Osteoblast (primary cell): ENCODE data around the gene TNFSF18. TPM values are rescaled to one million over a fixed set of nuclear protein-coding genes. Genes with fewer than 3 reads are reported as not detected.

Experiments used
- DNase-seq: peaks from one replicate; pipeline ENCODE4 v3.0.0; 2011; ENCODE audit warnings: low spot score, mixed read lengths; ENCODE audit not compliant: insufficient read length; ENCODE audit errors: missing footprints
- H2AFZ ChIP-seq: 2 replicates; pipeline ENCODE4 v1.6.0; 2011; ENCODE audit warnings: mild to moderate bottlenecking, low read length
- H3K27ac ChIP-seq: 2 replicates; pipeline ENCODE4 v1.5.1; 2011; ENCODE audit warnings: mild to moderate bottlenecking, low read depth, low read length, moderate library complexity
- H3K27me3 ChIP-seq: 2 replicates; pipeline ENCODE4 v1.6.0; 2012; ENCODE audit warnings: mild to moderate bottlenecking, control low read depth, inconsistent platforms, low read length, moderate library complexity; ENCODE audit not compliant: insufficient read depth
- H3K36me3 ChIP-seq: 2 replicates; pipeline ENCODE4 v1.5.1; 2011; ENCODE audit warnings: mild to moderate bottlenecking, low read length, control low read depth, moderate library complexity; ENCODE audit not compliant: insufficient read depth
- H3K4me1 ChIP-seq: 2 replicates; pipeline ENCODE4 v1.5.1; 2011; ENCODE audit warnings: mild to moderate bottlenecking, low read length, control low read depth, moderate library complexity; ENCODE audit not compliant: insufficient read depth
- H3K4me2 ChIP-seq: 2 replicates; pipeline ENCODE4 v1.6.0; 2011; ENCODE audit warnings: mild to moderate bottlenecking, low read length; ENCODE audit not compliant: insufficient read depth
- H3K4me3 ChIP-seq: fragments of 200-600 bp; sonication (generic); 3 replicates; pipeline ENCODE4 v1.5.1; 2012; ENCODE audit warnings: mild to moderate bottlenecking, low read length, inconsistent platforms; ENCODE audit not compliant: insufficient read depth
- H3K79me2 ChIP-seq: 2 replicates; pipeline ENCODE4 v1.6.0; 2012; ENCODE audit warnings: mild to moderate bottlenecking, low read length, control low read depth, inconsistent platforms; ENCODE audit not compliant: insufficient read depth
- H3K9me3 ChIP-seq: 2 replicates; pipeline ENCODE4 v1.5.1; 2011; ENCODE audit warnings: low read depth, low read length, control low read depth
- H4K20me1 ChIP-seq: 2 replicates; pipeline ENCODE4 v1.6.0; 2012; ENCODE audit warnings: mild to moderate bottlenecking, low read length, control low read depth; ENCODE audit not compliant: insufficient read depth
- total RNA-seq: library from RNA; depleted of rRNA; stranded (reverse); fragments of >200 nt; gene quantifications from 2 replicates; pipeline ENCODE4 v1.2.3, GENCODE V29; 2012
- TF ChIP-seq, protein P1 (sequence below): IDR thresholded peaks from 2 replicates; pipeline ENCODE4 v1.5.1; 2011; ENCODE audit warnings: mild to moderate bottlenecking, low read depth, low read length, moderate library complexity; ENCODE audit errors: extremely low read depth

TNFSF18 gene
- total RNA-seq, 1 donor = 0.36 TPM

- TF ChIP-seq, protein P1, sequence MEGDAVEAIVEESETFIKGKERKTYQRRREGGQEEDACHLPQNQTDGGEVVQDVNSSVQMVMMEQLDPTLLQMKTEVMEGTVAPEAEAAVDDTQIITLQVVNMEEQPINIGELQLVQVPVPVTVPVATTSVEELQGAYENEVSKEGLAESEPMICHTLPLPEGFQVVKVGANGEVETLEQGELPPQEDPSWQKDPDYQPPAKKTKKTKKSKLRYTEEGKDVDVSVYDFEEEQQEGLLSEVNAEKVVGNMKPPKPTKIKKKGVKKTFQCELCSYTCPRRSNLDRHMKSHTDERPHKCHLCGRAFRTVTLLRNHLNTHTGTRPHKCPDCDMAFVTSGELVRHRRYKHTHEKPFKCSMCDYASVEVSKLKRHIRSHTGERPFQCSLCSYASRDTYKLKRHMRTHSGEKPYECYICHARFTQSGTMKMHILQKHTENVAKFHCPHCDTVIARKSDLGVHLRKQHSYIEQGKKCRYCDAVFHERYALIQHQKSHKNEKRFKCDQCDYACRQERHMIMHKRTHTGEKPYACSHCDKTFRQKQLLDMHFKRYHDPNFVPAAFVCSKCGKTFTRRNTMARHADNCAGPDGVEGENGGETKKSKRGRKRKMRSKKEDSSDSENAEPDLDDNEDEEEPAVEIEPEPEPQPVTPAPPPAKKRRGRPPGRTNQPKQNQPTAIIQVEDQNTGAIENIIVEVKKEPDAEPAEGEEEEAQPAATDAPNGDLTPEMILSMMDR = no peak
- Histone ChIP-seq H3K9me3 (no peaks in the 10 kb centered on the region), H3K27me3 (no peaks in the 10 kb centered on the region), H3K27ac (no peak overlapping the region), H3K4me1 (no peaks in the 10 kb centered on the region), H3K4me3 (no peak overlapping the region), H4K20me1 (no peaks in the 10 kb centered on the region), H3K79me2 (no peaks in the 10 kb centered on the region), H3K4me2 (no peak overlapping the region), H2AFZ (no peak overlapping the region), H3K36me3 (no peaks in the 10 kb centered on the region)
- DNase-seq = no peak
These were observed 34.3 kb downstream of the TNFSF18 start for GRCh38 chr1:173016419-173016818.

- DNase-seq = no peak
- no peaks in the 10 kb centered on the region for H3K9me3 ChIP-seq
- no peaks in the 10 kb centered on the region for H3K27me3 ChIP-seq
- no peaks in the 10 kb centered on the region for H4K20me1 ChIP-seq
- H3K36me3 ChIP-seq = no peaks in the 10 kb centered on the region
- H3K4me1 ChIP-seq = no peaks in the 10 kb centered on the region
- no peak overlapping the region for H3K4me3 ChIP-seq
- H3K79me2 ChIP-seq = no peaks in the 10 kb centered on the region
- no peak overlapping the region for H2AFZ ChIP-seq
- TF ChIP-seq, protein P1 = no peak
- H3K27ac ChIP-seq = no peak overlapping the region
- H3K4me2 ChIP-seq = no peak overlapping the region
These were observed 35.1 kb downstream of the TNFSF18 start for GRCh38 chr1:173015629-173016028.

DNA sequence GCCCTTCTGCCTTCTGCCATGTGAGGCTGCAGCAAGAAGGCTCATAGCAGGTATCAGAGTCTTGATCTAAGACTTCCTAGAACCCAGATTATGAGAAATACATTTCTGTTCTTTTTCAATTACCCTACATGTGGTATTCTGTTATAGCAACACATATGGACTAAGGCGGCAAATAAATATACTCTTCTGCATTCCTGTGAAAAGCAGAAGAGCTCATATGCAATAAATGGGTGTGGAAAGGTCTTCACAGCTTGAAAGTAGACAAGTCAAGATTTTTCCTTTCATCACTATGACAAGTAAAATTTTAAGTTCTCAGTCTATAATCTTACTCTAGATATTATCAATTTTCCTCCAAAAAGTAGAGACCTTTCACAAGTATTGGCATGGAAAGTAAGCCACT lies 36.6 kb downstream of the TNFSF18 start:
- Histone ChIP-seq H3K27ac (no peak overlapping the region), H3K36me3 (no peaks in the 10 kb centered on the region), H3K4me3 (no peak overlapping the region), H3K9me3 (no peaks in the 10 kb centered on the region), H3K27me3 (no peaks in the 10 kb centered on the region), H3K4me2 (no peak overlapping the region), H2AFZ (no peak overlapping the region), H3K79me2 (no peaks in the 10 kb centered on the region), H4K20me1 (no peaks in the 10 kb centered on the region), H3K4me1 (no peaks in the 10 kb centered on the region)
- TF ChIP-seq, protein P1 = no peak
- no peak for DNase-seq

- Histone ChIP-seq H4K20me1 (no peaks in the 10 kb centered on the region), H3K4me2 (no peak overlapping the region), H2AFZ (no peak overlapping the region), H3K79me2 (no peaks in the 10 kb centered on the region), H3K9me3 (no peaks in the 10 kb centered on the region), H3K27ac (no peak overlapping the region), H3K36me3 (no peaks in the 10 kb centered on the region), H3K4me1 (no peaks in the 10 kb centered on the region), H3K27me3 (no peaks in the 10 kb centered on the region), H3K4me3 (no peak overlapping the region)
- no peak for DNase-seq
- TF ChIP-seq, protein P1 = no peak
These were observed 38.6 kb downstream of the TNFSF18 start for GRCh38 chr1:173012126-173012525.
